Cerebellar cortex (tissue), 1 donor: ENCODE results near the gene KCNJ3.

Experiments used
- DNase-seq: peaks from one replicate; pipeline ENCODE4 v3.0.0-alpha.2; 2015; ENCODE audit warnings: low spot score

Gene KCNJ3, protein sequence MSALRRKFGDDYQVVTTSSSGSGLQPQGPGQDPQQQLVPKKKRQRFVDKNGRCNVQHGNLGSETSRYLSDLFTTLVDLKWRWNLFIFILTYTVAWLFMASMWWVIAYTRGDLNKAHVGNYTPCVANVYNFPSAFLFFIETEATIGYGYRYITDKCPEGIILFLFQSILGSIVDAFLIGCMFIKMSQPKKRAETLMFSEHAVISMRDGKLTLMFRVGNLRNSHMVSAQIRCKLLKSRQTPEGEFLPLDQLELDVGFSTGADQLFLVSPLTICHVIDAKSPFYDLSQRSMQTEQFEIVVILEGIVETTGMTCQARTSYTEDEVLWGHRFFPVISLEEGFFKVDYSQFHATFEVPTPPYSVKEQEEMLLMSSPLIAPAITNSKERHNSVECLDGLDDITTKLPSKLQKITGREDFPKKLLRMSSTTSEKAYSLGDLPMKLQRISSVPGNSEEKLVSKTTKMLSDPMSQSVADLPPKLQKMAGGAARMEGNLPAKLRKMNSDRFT

GRCh38 chr2:154698296-154698720 lies at the start of gene KCNJ3:
KCNJ3 (plus strand) TSS chr2:154698695; CDS start chr2:154698776, 81 bp downstream.
- peak; percentile 58 for DNase-seq

GRCh38 chr2:154655499-154655898 lies 43.0 kb upstream of the KCNJ3 start:
- no peak for DNase-seq

- DNase-seq, result no peak
Measured at GRCh38 chr2:154658854-154659253, 39.6 kb upstream of the KCNJ3 start.

GRCh38 chr2:154664248-154664647 lies 34.2 kb upstream of the KCNJ3 start:
- no peak for DNase-seq

- DNase-seq, result no peak
Measured at GRCh38 chr2:154670083-154670482, 28.4 kb upstream of the KCNJ3 start.

- no peak for DNase-seq
Measured at GRCh38 chr2:154673694-154674093, 24.8 kb upstream of the KCNJ3 start.

GRCh38 chr2:154677401-154677800 lies 21.1 kb upstream of the KCNJ3 start:
- no peak for DNase-seq

DNA sequence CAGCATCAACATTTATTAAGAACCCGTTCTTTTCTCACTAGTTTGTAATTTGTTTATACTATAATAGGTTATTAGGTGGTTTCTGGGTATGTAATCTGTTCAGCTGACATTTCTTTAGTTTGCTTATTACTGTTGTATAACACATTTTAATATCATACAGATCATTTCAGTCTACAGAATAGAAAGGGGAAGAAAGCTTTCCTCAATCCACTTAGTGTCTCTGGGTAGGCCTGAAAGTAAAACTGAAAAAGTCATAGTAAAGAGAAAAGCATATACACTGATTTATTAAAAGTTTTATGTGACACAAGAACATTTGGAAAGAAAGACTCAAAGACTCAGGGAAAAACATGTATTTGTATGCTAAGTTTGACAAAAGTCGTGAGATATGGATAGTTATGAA lies 16.8 kb upstream of the KCNJ3 start:
- no peak for DNase-seq

DNA sequence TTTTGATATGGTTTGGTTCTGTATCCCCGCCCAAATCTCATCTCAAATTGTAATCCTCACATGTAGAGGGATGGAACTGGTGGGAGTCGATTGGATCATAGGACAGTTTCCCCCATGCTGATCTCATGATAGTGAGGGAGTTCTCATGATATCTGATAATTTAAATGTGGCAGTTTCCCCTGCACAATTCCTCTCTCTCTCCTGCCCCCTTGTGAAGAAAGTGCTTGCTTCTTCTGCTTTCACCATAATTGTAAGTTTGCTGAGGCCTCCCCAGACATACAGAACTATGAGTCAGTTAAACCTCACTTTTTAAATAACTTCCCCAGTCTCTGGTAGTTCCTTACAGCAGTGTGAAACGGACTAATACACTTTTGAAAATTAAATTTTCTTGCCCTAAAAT lies 12.3 kb upstream of the KCNJ3 start:
- DNase-seq, result no peak

DNA sequence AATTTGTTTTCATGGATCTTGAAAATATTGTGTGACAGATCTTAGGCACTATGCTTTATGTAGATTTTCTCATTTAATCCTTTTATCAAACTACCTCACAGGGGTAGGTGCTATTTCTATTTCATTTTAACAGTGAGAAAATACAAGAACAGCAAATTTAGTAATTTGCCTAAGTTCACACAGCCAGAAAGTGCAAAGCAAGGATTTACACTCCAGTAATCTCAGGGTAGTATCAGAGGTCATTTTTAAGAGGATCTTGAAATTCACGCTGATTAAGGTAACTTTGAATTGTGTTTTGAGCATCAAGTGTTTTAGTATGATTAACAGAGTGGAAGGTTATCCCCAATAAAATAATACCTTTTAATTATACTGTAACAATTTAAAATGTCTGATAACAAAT lies 10.1 kb upstream of the KCNJ3 start:
- no peak for DNase-seq

DNA sequence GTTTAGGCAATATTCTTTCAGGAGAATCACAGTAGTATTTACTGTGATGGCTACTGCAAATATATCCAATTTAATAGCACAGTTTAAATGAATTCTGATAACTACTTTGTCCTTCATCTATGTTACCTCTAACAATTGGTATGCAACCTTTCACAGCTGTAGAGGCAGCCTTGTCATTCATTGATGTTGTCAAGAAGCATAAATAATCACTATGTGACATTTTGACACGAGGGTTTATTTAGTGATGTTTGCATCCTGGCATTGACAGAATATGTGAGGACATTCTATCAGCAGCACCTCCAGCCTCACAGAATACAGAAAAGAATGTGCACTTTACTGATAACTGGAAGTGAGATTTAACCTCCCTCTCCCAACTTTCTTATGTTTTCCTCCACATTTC lies 9.3 kb upstream of the KCNJ3 start:
- no peak for DNase-seq

DNA sequence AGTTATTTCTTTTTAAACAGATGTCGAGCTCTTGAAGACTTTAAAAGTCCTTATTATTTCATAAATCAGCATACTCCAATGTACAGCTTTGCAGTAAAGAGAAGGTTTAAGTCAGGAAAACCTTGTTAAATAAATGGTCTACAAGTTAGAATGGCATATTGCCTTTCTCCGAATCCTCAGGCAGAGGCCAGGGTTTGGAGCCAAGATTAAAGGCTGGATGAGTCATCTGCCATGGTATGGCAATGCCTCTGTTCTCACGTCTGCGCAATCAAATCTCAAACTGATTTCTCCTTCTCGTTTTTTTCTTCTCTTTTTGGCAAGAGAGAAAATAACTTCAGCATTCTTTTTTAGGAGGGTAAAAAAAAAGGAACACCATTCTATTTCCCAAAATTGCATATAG lies 5.6 kb upstream of the KCNJ3 start:
- peak; percentile 63 for DNase-seq

DNA sequence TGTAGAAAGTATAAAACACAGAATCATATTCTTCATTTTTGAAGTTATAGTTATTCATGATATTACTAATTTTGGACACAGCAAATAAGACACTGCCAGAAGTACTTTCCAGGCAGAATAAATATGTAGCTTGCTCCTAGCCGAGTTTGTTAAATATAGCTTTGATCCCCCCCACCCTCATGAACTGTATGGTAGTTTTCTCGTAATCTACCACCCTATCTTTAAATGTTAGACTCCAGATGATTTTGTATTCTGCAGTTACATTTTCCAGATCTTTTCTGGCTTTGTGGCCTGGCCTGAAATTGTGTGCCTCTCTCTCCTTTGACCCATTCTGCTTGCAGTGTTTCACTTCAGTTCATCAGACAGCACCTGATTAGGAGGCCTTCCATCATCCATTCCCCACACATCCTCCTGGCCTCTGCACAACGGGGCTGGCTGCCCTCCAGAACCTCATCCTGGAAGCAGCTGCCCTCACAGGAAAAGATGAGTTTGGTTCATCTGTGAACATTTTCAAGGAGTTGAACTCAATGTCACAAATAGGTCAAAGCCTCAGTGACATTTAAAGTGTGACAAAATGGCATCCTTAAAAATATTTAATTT lies 4.7 kb upstream of the KCNJ3 start:
- peak; percentile 66 for DNase-seq

GRCh38 chr2:154694881-154695280 lies 3.6 kb upstream of the KCNJ3 start:
- peak; percentile 51 for DNase-seq

DNA sequence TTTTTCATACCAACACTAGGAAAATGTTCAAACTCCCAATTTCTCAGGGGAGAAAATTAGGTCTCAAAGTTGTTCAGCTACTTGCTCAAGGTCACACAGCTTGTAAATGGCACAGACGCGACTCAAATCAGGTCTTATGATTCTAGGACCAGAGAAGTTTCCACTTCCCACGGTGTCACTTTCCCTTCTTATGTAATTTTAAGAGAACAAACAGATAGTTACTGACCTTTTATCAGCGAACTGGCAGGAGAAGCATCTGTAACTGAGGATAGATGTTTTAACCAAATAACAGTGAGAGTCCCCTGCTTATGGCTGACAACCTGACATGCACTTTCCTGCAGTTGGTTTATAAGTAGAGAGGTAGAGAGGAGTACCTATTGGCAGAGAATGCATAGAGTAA lies 2.1 kb upstream of the KCNJ3 start:
- DNase-seq, result peak; percentile 48

DNA sequence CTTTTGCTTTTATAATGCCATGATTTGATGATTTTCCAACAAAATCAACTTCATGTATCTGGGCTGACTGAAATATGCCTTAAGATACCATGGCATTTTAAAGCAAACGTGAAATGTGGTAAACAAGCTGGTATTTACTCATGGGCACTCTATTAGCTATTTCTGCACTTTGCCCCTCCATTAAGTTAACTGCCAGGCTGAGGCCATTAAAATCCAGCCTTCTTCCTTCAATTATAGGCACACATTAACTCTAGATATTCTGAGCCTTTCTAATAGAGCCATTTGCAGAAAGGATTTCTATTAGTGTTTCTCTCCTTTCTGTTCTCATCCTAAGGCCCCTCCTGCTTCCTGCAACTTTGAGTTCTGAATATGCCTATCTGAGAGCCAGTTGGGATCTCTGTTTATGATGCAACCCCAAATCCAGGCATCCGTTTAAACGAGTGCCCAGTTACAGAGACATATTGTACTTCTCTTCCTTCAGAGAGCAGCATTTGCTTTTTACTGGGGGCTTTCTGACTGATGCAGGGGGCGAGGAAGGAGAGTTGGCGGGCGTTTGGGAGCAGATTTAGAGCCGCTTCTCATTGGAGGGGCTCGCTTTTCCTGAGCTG lies 1.6 kb upstream of the KCNJ3 start:
- DNase-seq, result no peak

DNA sequence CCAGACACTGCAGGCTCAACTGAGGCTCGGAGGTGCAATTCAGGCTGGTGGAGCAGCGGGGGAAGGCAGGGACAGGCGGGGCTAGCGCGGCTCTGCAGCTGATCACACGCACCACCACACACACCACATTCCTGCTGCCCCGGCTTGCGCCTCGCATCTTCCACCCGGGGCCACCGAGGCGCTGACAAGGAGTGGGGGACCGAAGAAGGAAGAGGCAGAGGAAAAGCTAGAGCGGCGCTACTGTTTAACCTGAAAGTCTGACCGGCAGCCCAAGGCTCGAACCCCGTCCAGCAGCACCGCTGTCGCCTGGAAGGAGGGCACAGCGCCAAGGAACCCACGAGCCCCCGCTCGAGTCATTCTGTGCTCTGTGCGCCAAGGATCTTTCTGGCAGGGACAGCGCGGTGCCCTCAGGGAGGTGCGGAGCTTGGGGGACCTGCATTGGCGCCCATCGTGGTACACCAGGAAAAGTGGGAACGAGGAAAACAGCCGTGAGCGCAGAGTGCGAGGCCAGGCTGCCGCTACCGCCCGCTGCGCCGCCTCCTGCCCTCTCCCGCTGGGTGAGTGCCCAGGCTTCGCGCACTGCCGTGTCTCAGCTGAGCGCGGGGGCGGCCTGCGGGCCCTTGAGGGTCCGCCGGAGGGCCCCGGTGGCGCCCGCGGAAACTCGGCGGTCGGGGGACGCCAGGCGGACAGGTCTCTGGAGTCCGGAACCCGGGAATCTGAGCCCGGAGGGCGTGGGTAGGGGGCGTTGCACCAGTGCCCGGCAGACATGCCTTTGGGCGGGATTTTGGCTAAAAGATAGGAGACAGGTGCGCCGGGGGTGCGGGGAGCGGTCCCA lies 860 bp upstream of the KCNJ3 start:
- peak; percentile 84 for DNase-seq

- DNase-seq, result peak; percentile 66
Measured at GRCh38 chr2:154698721-154699574, 453 bp downstream of the KCNJ3 start.

- DNase-seq, result peak; percentile 58
Measured at GRCh38 chr2:154699575-154699930, 1.1 kb downstream of the KCNJ3 start.

DNA sequence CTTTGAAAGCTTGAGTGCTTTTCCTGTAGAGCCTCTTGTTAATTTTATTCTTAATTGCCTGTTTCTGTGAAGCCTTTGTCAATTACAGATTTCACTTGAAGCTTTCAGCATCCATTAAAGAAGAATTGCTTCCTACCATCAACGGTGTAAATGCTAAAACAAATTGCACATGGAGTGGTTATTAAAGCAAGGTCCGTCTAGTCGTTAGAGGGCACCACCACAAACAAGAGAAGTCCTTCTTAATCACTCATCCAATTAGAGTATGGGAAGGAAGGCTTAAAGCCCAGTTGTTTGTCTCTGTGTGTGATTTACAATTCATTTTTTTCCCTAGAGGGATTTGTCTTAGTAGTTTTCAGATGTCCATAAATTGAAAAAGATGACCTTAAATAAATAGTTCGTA lies 1.6 kb downstream of the KCNJ3 start:
- peak; percentile 80 for DNase-seq

DNA sequence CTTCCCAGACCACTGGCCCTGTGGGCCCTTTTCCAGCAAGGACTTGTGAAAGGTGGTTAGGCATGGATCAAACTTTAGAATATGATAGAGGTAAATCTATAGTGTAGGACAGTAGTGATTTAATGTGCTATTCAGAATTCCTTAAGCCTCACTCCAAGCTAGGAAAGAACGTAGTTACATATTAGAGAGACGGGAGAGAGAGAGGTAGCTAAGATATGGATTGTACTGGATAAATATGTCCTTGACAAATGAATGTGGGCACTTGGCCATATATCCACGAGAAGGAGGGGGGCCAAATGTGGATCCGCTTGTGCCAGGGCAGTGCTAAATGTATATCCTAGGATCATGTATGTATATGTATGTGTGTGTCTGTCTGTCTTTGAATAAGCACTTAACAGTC lies 6.5 kb downstream of the KCNJ3 start:
- DNase-seq, result peak; percentile 56
